HEK293T (cell line): ENCODE results near the gene PTBP1.

Experiments used
- BHLHE40 ChIP-seq: fragments of 450-650 bp; IDR thresholded peaks from 2 replicates; pipeline ENCODE4 v1.6.1; 2016; ENCODE audit warnings: mild to moderate bottlenecking, moderate library complexity, borderline replicate concordance
- FOXA1 ChIP-seq: fragments of 450-650 bp; IDR thresholded peaks from 2 replicates; pipeline ENCODE4 v1.6.1; 2016; ENCODE audit warnings: mild to moderate bottlenecking
- FOXM1 ChIP-seq: fragments of 450-650 bp; IDR thresholded peaks from 2 replicates; pipeline ENCODE4 v1.6.1; 2017; ENCODE audit warnings: mild to moderate bottlenecking, borderline replicate concordance
- LEF1 ChIP-seq: fragments of 450-650 bp; IDR thresholded peaks from 2 replicates; pipeline ENCODE4 v1.6.1; 2017; ENCODE audit warnings: mild to moderate bottlenecking, borderline replicate concordance
- NFRKB ChIP-seq: fragments of 450-650 bp; IDR thresholded peaks from 2 replicates; pipeline ENCODE4 v1.6.1; 2016; ENCODE audit warnings: mild to moderate bottlenecking, moderate library complexity
- PKNOX1 ChIP-seq: fragments of 450-650 bp; IDR thresholded peaks from 2 replicates; pipeline ENCODE4 v1.6.1; 2016
- SP1 ChIP-seq: fragments of 450-650 bp; IDR thresholded peaks from 2 replicates; pipeline ENCODE4 v1.6.1; 2017

- TF ChIP-seq PKNOX1 (no peak), FOXM1 (no peak), SP1 (no peak), BHLHE40 (no peak), FOXA1 (no peak), LEF1 (no peak), NFRKB (no peak)
Measured at GRCh38 chr19:801861-802497, 4.7 kb downstream of the PTBP1 start.
